ENCODE results near the gene CASR.

CASR gene

GRCh38 chr3:122307094-122307687 is 123.7 kb downstream of the CASR start:
- no peaks in the 10 kb centered on the region for H3K27me3 ChIP-seq (replicated peaks; ENCODE audit: control insufficient read depth, insufficient read depth, low read length)
- DNase-seq (ENCODE audit: extremely low read depth, insufficient read length), result no peak
- H3K4me3 ChIP-seq (replicated peaks; ENCODE audit: low read depth, low read length), result no peak overlapping the region
- TF ChIP-seq CTCF (IDR thresholded peaks at IDR 0.05; ENCODE audit: insufficient read depth, low read length, poor library complexity, severe bottlenecking), result no peak
- H3K36me3 ChIP-seq (ENCODE audit: control insufficient read depth, insufficient read depth, low read length), result no peaks in the 10 kb centered on the region

- Histone ChIP-seq H3K27me3 (replicated peaks; ENCODE audit: control insufficient read depth, insufficient read depth, low read length) (no peaks in the 10 kb centered on the region), H3K36me3 (ENCODE audit: control insufficient read depth, insufficient read depth, low read length) (no peaks in the 10 kb centered on the region), H3K4me3 (replicated peaks; ENCODE audit: low read depth, low read length) (no peak overlapping the region)
- DNase-seq (ENCODE audit: extremely low read depth, insufficient read length), result no peak
- TF ChIP-seq CTCF (IDR thresholded peaks at IDR 0.05; ENCODE audit: insufficient read depth, low read length, poor library complexity, severe bottlenecking), result no peak
Observed at GRCh38 chr3:122307976-122308375, 124.5 kb downstream of the CASR start.

- no peaks in the 10 kb centered on the region for H3K27me3 ChIP-seq (replicated peaks; ENCODE audit: control insufficient read depth, insufficient read depth, low read length)
- no peak for DNase-seq (ENCODE audit: extremely low read depth, insufficient read length)
- no peak overlapping the region for H3K4me3 ChIP-seq (replicated peaks; ENCODE audit: low read depth, low read length)
Observed at GRCh38 chr3:122310361-122310760, 126.9 kb downstream of the CASR start.

GRCh38 chr3:122312826-122313225 is 129.4 kb downstream of the CASR start:
- Histone ChIP-seq H3K4me3 (replicated peaks; ENCODE audit: low read depth, low read length) (no peak overlapping the region), H3K36me3 (ENCODE audit: control insufficient read depth, insufficient read depth, low read length) (no peaks in the 10 kb centered on the region), H3K27me3 (replicated peaks; ENCODE audit: control insufficient read depth, insufficient read depth, low read length) (no peaks in the 10 kb centered on the region)
- no peak for DNase-seq (ENCODE audit: extremely low read depth, insufficient read length)
- no peak for TF ChIP-seq CTCF (IDR thresholded peaks at IDR 0.05; ENCODE audit: insufficient read depth, low read length, poor library complexity, severe bottlenecking)

More at GRCh38 chr3:122310361-122310760, 126.9 kb downstream of the CASR start:
- no peaks in the 10 kb centered on the region for H3K36me3 ChIP-seq (ENCODE audit: control insufficient read depth, insufficient read depth, low read length)
- no peak for TF ChIP-seq CTCF (IDR thresholded peaks at IDR 0.05; ENCODE audit: insufficient read depth, low read length, poor library complexity, severe bottlenecking)

- no peaks in the 10 kb centered on the region for H3K36me3 ChIP-seq (ENCODE audit: control insufficient read depth, insufficient read depth, low read length)
- DNase-seq (ENCODE audit: extremely low read depth, insufficient read length), result no peak
- H3K4me3 ChIP-seq (replicated peaks; ENCODE audit: low read depth, low read length), result no peak overlapping the region
- TF ChIP-seq CTCF (IDR thresholded peaks at IDR 0.05; ENCODE audit: insufficient read depth, low read length, poor library complexity, severe bottlenecking), result no peak
- H3K27me3 ChIP-seq (replicated peaks; ENCODE audit: control insufficient read depth, insufficient read depth, low read length), result no peaks in the 10 kb centered on the region
Observed at GRCh38 chr3:122313281-122313680, 129.8 kb downstream of the CASR start.

Measured in GM06990 (cell line).